T1000 (cell line): ENCODE measurements around the gene CTNNA1.
"Not testable (repeated sequence)": the region's sequence is repeated elsewhere in the genome, so short reads cannot be mapped to it uniquely, and the experiment has no call there.

Source experiments
- DNase-seq: peaks from one replicate; lab custom pipeline; 2025; ENCODE audit warnings: mixed read lengths; lab: John Stamatoyannopoulos, UW

Gene CTNNA1

GRCh38 chr5:138898299-138898698 lies 145.1 kb downstream of the CTNNA1 start:
- DNase-seq = no peak

- DNase-seq = no peak
These were observed 145.5 kb downstream of the CTNNA1 start for GRCh38 chr5:138898742-138899141.

GRCh38 chr5:138900281-138900965 lies 147.2 kb downstream of the CTNNA1 start:
- no peak for DNase-seq

- no peak for DNase-seq
These were observed 148.5 kb downstream of the CTNNA1 start for GRCh38 chr5:138901716-138902115.

GRCh38 chr5:138903130-138903775 lies 150.0 kb downstream of the CTNNA1 start:
- no peak for DNase-seq

GRCh38 chr5:138905541-138905940 lies 152.3 kb downstream of the CTNNA1 start:
- no peak for DNase-seq

GRCh38 chr5:138909734-138910133 lies 156.5 kb downstream of the CTNNA1 start:
- no peak for DNase-seq

- no peak for DNase-seq
These were observed 157.4 kb downstream of the CTNNA1 start for GRCh38 chr5:138910546-138911185.

GRCh38 chr5:138911441-138911840 lies 158.2 kb downstream of the CTNNA1 start:
- no peak for DNase-seq

GRCh38 chr5:138912093-138912492 lies 158.9 kb downstream of the CTNNA1 start:
- no peak for DNase-seq

- DNase-seq = no peak
These were observed 160.5 kb downstream of the CTNNA1 start for GRCh38 chr5:138913773-138914172.

GRCh38 chr5:138914338-138914737 lies 161.1 kb downstream of the CTNNA1 start:
- no peak for DNase-seq

GRCh38 chr5:138918686-138919085 lies 165.5 kb downstream of the CTNNA1 start:
- no peak for DNase-seq

GRCh38 chr5:138920181-138920580 lies 167.0 kb downstream of the CTNNA1 start:
- no peak for DNase-seq

- DNase-seq = not testable (repeated sequence)
These were observed 168.1 kb downstream of the CTNNA1 start for GRCh38 chr5:138921362-138921761.

- no peak for DNase-seq
These were observed 169.3 kb downstream of the CTNNA1 start for GRCh38 chr5:138922494-138922893.

- no peak for DNase-seq
These were observed 171.9 kb downstream of the CTNNA1 start for GRCh38 chr5:138925090-138925635.

- no peak for DNase-seq
These were observed 173.0 kb downstream of the CTNNA1 start for GRCh38 chr5:138926257-138926656.

GRCh38 chr5:138926688-138927448 lies 173.6 kb downstream of the CTNNA1 start:
- no peak for DNase-seq

GRCh38 chr5:138927544-138927943 lies 174.3 kb downstream of the CTNNA1 start:
- DNase-seq = no peak

- DNase-seq = no peak
These were observed 174.8 kb downstream of the CTNNA1 start for GRCh38 chr5:138927979-138928378.

- DNase-seq = no peak
These were observed 176.3 kb downstream of the CTNNA1 start for GRCh38 chr5:138929571-138929955.
